CD14-positive monocyte (primary cell): ENCODE data around the gene RNF181. TPM values are rescaled to one million over a fixed set of nuclear protein-coding genes. Genes with fewer than 3 reads are reported as not detected.

ENCODE experiments used
- DNase-seq, 3 donors: peaks; one replicate each; pipeline ENCODE4 v3.0.0-alpha.2; 2011 to 2022
- H2AFZ ChIP-seq: 2 replicates; pipeline ENCODE4 v1.6.0; 2012; ENCODE audit warnings: mild to moderate bottlenecking, low read depth, low read length, inconsistent platforms; ENCODE audit not compliant: insufficient read depth, poor library complexity, severe bottlenecking
- H3K27ac ChIP-seq, 2 donors: 1 replicate in 1 of 2; 2 replicates in 1 of 2; pipeline ENCODE4 v1.5.1; 2012 to 2013; ENCODE audit warnings: low read length in 2 of 2, control low read depth in 1 of 2, inconsistent platforms in 1 of 2, low read depth in 1 of 2, mild to moderate bottlenecking in 1 of 2
- H3K27me3 ChIP-seq, 2 donors: one replicate each; pipeline versions ENCODE4 v1.6.0 to v1.6.1; 2011 to 2013; ENCODE audit warnings: low read length in 2 of 2; ENCODE audit not compliant: control insufficient read depth in 2 of 2, insufficient read depth in 2 of 2
- H3K36me3 ChIP-seq, 2 donors: replicated peaks in 1 of 2; 1 replicate in 1 of 2; 2 replicates in 1 of 2; pipeline versions ENCODE4 v1.5.1 to v1.6.1; 2012 to 2013; ENCODE audit warnings: low read length in 2 of 2, control low read depth in 1 of 2, inconsistent platforms in 1 of 2, mild to moderate bottlenecking in 1 of 2; ENCODE audit not compliant: insufficient read depth in 2 of 2, control insufficient read depth in 1 of 2
- H3K4me1 ChIP-seq, 2 donors: 1 replicate in 1 of 2; 2 replicates in 1 of 2; pipeline versions ENCODE4 v1.5.1 to v1.6.1; 2012 to 2013; ENCODE audit warnings: low read length in 2 of 2, control low read depth in 1 of 2, inconsistent platforms in 1 of 2, mild to moderate bottlenecking in 1 of 2, moderate library complexity in 1 of 2; ENCODE audit not compliant: insufficient read depth in 2 of 2, control insufficient read depth in 1 of 2
- H3K4me2 ChIP-seq: replicated peaks from 2 replicates; pipeline ENCODE3; 2012; ENCODE audit warnings: low read length, moderate library complexity, mild to moderate bottlenecking; ENCODE audit not compliant: poor library complexity, severe bottlenecking; ENCODE audit errors: extremely low read depth
- H3K4me3 ChIP-seq, 3 experiments: fragments of 200-600 bp in 1 of 3; sonication (generic) in 1 of 3; replicated peaks in 1 of 3; 1 replicate in 2 of 3; 2 replicates in 1 of 3; pipeline ENCODE4 v1.5.1; 2011 to 2013; ENCODE audit warnings: low read length in 3 of 3, mild to moderate bottlenecking in 3 of 3, control low read depth in 2 of 3, low read depth in 2 of 3, inconsistent platforms in 1 of 3, moderate library complexity in 1 of 3
- H3K79me2 ChIP-seq: 2 replicates; pipeline ENCODE4 v1.6.0; 2012; ENCODE audit warnings: mild to moderate bottlenecking, control low read depth, inconsistent platforms, low read length, moderate library complexity; ENCODE audit not compliant: insufficient read depth
- H3K9ac ChIP-seq: 2 replicates; pipeline ENCODE4 v1.6.0; 2017; ENCODE audit warnings: low read length, mild to moderate bottlenecking; ENCODE audit not compliant: insufficient read depth, poor library complexity, severe bottlenecking
- H3K9me3 ChIP-seq, 2 donors: replicated peaks in 1 of 2; 1 replicate in 1 of 2; 2 replicates in 1 of 2; pipeline versions ENCODE4 v1.5.1 to v1.6.1; 2012 to 2013; ENCODE audit warnings: low read length in 2 of 2, control low read depth in 1 of 2; ENCODE audit not compliant: control insufficient read depth in 1 of 2, insufficient read depth in 1 of 2
- H4K20me1 ChIP-seq: 2 replicates; pipeline ENCODE4 v1.6.0; 2012; ENCODE audit warnings: mild to moderate bottlenecking, low read length, control low read depth, moderate library complexity; ENCODE audit not compliant: insufficient read depth
- H3K27ac Mint-ChIP-seq, 7 donors: one replicate each; pipeline ENCODE4 v1.8.0; 2020; ENCODE audit warnings: mild to moderate bottlenecking in 7 of 7, mixed read lengths in 7 of 7, moderate library complexity in 6 of 7, inconsistent platforms in 2 of 7
- H3K27me3 Mint-ChIP-seq, 3 donors: one replicate each; pipeline ENCODE4 v1.8.0; 2021 to 2022; ENCODE audit warnings: low read depth in 3 of 3, mild to moderate bottlenecking in 3 of 3, mixed read lengths in 3 of 3, moderate library complexity in 3 of 3, inconsistent platforms in 1 of 3
- H3K36me3 Mint-ChIP-seq, 2 donors: one replicate each; pipeline ENCODE4 v1.8.0; 2020; ENCODE audit warnings: mixed read lengths in 2 of 2, inconsistent platforms in 1 of 2, mild to moderate bottlenecking in 1 of 2
- H3K4me1 Mint-ChIP-seq: one replicate; pipeline ENCODE4 v1.8.0; 2020; ENCODE audit warnings: mild to moderate bottlenecking, mixed read lengths
- H3K4me3 Mint-ChIP-seq, 2 donors: one replicate each; pipeline ENCODE4 v1.8.0; 2020; ENCODE audit warnings: mild to moderate bottlenecking in 2 of 2, mixed read lengths in 2 of 2, moderate library complexity in 1 of 2
- H3K9me3 Mint-ChIP-seq, 7 donors: one replicate each; pipeline ENCODE4 v1.8.0; 2020 to 2022; ENCODE audit warnings: mixed read lengths in 7 of 7, mild to moderate bottlenecking in 6 of 7, moderate library complexity in 6 of 7, inconsistent platforms in 2 of 7
- WGBS: methylation state at CpG from one replicate; pipeline ENCODE4 v1.1.5; 2013; ENCODE audit warnings: missing lambda C conversion rate; ENCODE audit not compliant: insufficient coverage; 5-methylcytosine and 5-hydroxymethylcytosine counted together
- intact Hi-C, 2 donors: fragments of 100-400 bp; cut with micrococcal nuclease; formaldehyde crosslinking; loops; one replicate each; pipeline versions ENCODE4 v1.15.0 to v1.15.1; 2023
- polyA plus RNA-seq, 3 donors: library from polyadenylated mRNA; depleted of rRNA in 1 of 3; unstranded in 2 of 3; stranded (reverse) in 1 of 3; fragments of 300-500 nt in 2 of 3; fragments of >200 nt in 1 of 3; fragmentation: Illumina TruSeq in 2 of 3; gene quantifications; 1 replicate in 2 of 3; 2 replicates in 1 of 3; pipeline ENCODE4 v1.2.3, GENCODE V29; 2012 to 2021
- TF ChIP-seq, protein P1 (sequence below): fragments of 200-600 bp; IDR thresholded peaks from one replicate; pipeline ENCODE4 v1.8.0; 2022; ENCODE audit warnings: antibody characterized with exemption, mild to moderate bottlenecking

The RNF181 gene
- polyA plus RNA-seq, 3 donors = 254 to 475 (median 382) TPM

DNA sequence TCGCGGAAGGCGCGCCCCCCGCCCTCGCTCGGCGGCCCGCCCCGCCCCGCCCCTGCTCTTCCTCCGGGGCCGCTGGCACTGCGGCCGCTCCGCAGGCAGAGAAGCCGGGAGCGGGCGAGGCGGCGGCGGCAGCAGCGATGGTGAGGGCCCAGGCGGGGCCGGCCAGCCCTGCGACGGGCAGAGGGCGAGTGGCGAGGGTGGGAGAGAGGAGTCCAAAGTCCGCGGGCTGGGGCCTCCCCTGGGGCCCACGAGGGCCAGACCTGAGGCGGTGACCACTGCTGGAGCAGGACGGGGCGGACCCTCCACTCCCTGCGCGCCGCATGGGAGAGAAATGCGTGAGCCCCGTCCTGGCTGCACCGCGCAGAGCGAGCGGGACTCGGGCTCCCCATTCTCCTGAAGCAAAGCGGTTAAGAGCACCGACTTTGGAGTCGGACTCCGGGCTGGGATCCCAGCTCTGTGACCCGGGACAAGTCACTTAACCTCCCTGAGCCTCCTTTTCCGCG lies 11.1 kb upstream of the RNF181 start, which contains the start of gene VAMP5:
Gene VAMP5 (plus strand): TSS at position 78 of the 503 bp plus-strand sequence. CDS start 60 bp downstream, at position 138.
- intact Hi-C loops = no loop called here
- Histone ChIP-seq H3K27me3 (no peaks in the 10 kb centered on the region), H2AFZ (peak within 1 kb of the TSS; percentile 75), H3K4me2 (peak within 1 kb of the TSS; percentile 96), H3K4me1 (peaks cover 84 to 89% of the 10 kb centered on the region in 2 donors), H3K9ac (peak within 1 kb of the TSS; percentile 72), H3K79me2 (peaks cover 74% of the 10 kb centered on the region), H3K9me3 (no peaks in the 10 kb centered on the region), H4K20me1 (peaks cover 21% of the 10 kb centered on the region), H3K4me3 (peak within 1 kb of the TSS; percentile 50 to 83 (median 66)), H3K27ac (peak within 1 kb of the TSS; percentile 71 to 86), H3K36me3 (peaks cover 15 to 24% of the 10 kb centered on the region in 2 donors)
- WGBS = 4% methylated on average over 46 of the region's 52 CpGs
- DNase-seq = no peak
- Mint-ChIP-seq H3K36me3 (peaks cover 26 to 37% of the 10 kb centered on the region in 2 donors), H3K4me1 (peaks cover 85% of the 10 kb centered on the region), H3K27ac (peak within 1 kb of the TSS; percentile 87 to 93 (median 92)), H3K4me3 (peak within 1 kb of the TSS; percentile 83 to 92), H3K9me3 (no peaks in the 10 kb centered on the region), H3K27me3 (peaks cover 0 to 2% (median 0%) of the 10 kb centered on the region in 3 donors)
- TF ChIP-seq, protein P1, sequence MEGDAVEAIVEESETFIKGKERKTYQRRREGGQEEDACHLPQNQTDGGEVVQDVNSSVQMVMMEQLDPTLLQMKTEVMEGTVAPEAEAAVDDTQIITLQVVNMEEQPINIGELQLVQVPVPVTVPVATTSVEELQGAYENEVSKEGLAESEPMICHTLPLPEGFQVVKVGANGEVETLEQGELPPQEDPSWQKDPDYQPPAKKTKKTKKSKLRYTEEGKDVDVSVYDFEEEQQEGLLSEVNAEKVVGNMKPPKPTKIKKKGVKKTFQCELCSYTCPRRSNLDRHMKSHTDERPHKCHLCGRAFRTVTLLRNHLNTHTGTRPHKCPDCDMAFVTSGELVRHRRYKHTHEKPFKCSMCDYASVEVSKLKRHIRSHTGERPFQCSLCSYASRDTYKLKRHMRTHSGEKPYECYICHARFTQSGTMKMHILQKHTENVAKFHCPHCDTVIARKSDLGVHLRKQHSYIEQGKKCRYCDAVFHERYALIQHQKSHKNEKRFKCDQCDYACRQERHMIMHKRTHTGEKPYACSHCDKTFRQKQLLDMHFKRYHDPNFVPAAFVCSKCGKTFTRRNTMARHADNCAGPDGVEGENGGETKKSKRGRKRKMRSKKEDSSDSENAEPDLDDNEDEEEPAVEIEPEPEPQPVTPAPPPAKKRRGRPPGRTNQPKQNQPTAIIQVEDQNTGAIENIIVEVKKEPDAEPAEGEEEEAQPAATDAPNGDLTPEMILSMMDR = no peak

GRCh38 chr2:85584857-85585780 lies 10.4 kb upstream of the RNF181 start:
- TF ChIP-seq, protein P1 = no peak
- peak overlapping the region; percentile 71 to 92 (median 88) for H3K27ac Mint-ChIP-seq
- peak overlapping the region; percentile 33 to 86 for H3K27ac ChIP-seq
- WGBS = 11% methylated on average over 5 of the region's 9 CpGs
- H3K4me1 ChIP-seq = peaks cover 84 to 89% of the 10 kb centered on the region in 2 donors
- no peaks in the 10 kb centered on the region for H3K27me3 ChIP-seq
- H3K27me3 Mint-ChIP-seq = peaks cover 0 to 2% (median 0%) of the 10 kb centered on the region in 3 donors
- intact Hi-C loops = loop anchor here in 1 of 2 donors (5.0 kb wide), 1 partner anchor 117 kb away; no protein-coding TSS in a partner anchor
- peaks cover 85% of the 10 kb centered on the region for H3K4me1 Mint-ChIP-seq
- H3K9me3 ChIP-seq = no peaks in the 10 kb centered on the region
- peaks cover 70% of the 10 kb centered on the region for H3K79me2 ChIP-seq
- peaks cover 14% of the 10 kb centered on the region for H4K20me1 ChIP-seq
- peak overlapping the region; percentile 83 to 88 for H3K4me3 Mint-ChIP-seq
- H3K36me3 ChIP-seq = peaks cover 15 to 24% of the 10 kb centered on the region in 2 donors
- no peaks in the 10 kb centered on the region for H3K9me3 Mint-ChIP-seq
- H3K36me3 Mint-ChIP-seq = peaks cover 26 to 34% of the 10 kb centered on the region in 2 donors
- peak overlapping the region; percentile 75 for H2AFZ ChIP-seq
- peak overlapping the region; percentile 72 for H3K9ac ChIP-seq
- H3K4me3 ChIP-seq = peak overlapping the region; percentile 50 to 83 (median 66)
- H3K4me2 ChIP-seq = peak overlapping the region; percentile 96
- peak in 2 of 3 donors; percentile 40 to 48 for DNase-seq
